HG02623 (cell line): ENCODE results near the gene MYOG.

Experiments
- ATAC-seq: cut with Tn5 transposase; IDR thresholded peaks from one replicate; pipeline ENCODE4 v1.9.1; 2021; ENCODE audit warnings: moderate library complexity; ENCODE audit not compliant: unreplicated experiment

Gene MYOG

DNA sequence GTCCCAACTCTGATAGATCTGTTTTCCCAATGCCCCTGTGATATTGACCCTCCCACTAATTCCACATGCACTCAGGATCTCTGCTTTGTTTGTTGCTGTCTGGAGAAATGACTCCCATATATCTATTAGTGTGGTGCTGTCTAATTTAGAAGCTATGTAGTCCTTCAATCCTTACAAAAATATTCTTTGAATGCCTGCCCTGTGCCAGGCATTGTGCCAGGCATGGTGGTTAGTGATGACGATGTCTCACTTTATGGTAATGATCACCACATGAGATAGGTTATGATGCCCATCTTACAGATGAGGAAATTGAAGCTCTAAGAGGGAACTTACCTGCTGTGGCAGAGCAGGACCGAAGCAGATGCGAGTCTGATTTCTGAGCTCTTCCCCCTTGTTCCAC is 12.9 kb downstream of the MYOG start:
- ATAC-seq = no peak

DNA sequence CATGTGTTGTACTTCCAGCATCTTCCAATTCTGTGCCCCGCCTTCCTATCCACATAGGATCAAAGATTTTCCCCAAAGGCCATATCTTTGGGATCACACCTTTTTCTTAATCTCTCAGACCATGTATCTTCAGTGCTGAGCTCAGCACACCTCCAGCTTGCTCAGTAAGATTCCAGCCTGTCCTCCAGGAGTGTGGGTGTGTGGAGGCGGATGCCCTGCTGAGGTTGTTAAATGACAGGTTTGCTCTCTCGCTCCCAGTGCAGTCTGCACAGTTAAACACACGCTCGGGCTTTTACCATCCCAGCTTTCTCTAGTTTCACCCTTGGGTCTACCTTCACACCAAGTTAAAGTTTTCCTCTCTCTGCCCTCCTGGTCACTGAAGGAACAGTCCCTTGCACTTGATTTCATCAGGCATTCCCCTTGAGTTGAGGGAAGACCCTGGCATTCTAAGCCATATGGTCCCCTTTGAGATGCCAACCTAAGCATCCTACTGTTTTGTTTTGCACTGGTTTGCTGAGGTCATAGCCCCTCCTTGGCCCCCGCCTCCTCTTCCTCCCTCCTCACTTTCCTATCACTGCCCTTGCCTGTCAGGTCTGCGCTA is 13.7 kb downstream of the MYOG start:
- no peak for ATAC-seq

DNA sequence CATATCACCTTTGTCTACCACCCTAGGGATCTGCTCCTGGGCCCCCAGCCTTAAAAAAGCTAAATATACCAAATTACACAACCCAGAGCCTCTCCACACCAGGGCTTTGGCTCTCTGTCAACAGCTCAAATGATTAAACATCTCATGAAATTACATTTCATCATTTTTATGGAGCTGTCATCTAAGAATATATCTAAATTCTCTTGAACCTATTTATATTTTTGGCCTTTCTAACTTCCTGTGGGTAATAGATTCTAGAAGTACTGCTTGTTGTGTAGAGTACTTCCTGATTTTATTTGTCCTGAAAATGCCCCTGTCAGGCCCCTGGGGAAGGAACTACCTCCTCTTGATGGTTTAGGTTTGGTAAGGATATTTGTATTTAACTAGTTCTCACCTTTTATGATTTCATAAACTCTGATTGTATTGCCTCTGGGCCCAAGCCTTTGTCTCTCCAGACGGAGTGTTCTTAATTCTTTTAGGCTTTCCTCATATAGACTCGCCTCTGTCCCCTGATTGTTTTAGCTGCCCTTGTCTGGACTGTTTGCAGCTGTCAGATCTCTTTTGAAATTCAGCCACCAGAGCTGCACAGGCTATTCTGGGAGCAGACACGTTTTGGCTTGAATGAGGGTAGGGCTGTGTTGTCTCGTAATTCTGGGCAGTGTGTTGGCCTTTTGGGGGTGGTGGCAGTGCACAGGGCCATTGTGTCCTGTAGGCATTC is 16.6 kb downstream of the MYOG start:
- ATAC-seq = no peak

GRCh38 chr1:203066965-203067364 is 18.8 kb downstream of the MYOG start:
- no peak for ATAC-seq

DNA sequence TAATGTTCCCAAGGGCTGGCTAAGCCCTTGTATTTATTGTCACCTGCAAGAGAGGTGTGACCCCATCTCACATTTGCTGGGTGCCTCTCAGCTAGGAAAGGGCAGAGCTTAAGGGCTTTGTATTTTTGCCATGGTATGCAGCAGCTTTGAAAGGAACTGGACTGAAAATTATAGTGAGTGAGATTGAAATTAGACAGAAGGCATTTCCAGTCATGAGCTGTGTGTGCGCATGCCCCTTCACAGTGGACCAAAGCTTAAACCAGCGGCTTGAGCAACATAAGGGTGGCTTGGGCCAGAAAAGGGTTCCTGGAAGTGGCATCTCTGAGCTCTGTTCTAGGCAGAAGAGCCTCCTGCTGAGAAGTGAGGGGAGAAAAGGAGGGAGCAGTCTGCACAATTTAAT is 19.8 kb downstream of the MYOG start:
- no peak for ATAC-seq

- no peak for ATAC-seq
These were observed 20.6 kb downstream of the MYOG start for GRCh38 chr1:203065191-203065590.

- no peak for ATAC-seq
These were observed 22.5 kb downstream of the MYOG start for GRCh38 chr1:203063287-203063686.

DNA sequence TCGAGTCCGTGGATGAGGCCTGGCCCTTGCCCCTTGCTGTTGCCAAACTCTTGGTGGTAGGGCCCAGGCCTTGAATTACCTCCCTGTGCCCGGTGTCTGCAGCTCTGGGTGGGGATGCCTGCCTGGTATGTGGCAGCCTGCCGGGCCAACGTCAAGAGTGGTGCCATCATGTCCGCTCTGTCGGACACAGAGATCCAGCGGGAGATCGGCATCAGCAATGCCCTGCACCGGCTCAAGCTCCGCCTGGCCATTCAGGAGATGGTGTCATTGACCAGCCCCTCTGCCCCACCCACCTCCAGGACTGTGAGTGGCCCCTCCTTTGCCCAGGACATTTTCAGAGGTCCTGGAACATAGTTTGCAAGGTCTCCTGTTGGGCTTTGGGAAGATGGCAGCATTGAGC is 25.7 kb downstream of the MYOG start:
- ATAC-seq = no peak

DNA sequence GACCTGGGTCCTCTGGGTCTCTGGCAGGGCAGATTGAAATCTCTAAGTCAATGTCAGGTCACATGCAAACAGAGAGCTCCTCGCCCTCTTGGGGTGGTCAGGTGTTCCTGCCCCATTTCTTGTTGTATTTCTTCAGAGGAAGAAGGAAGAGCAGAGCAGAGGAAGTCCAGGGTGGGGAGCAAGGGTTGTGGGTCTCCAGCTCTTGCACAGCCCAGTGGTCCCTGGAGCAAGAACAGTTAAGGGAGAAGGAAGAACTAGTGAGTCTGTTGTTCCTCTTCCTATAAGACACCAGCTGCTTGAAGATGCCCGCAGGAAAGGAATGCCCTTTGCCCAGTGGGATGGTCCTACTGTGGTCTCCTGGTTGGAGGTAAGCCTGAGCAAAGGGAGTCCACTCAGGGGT is 26.3 kb downstream of the MYOG start:
- no peak for ATAC-seq

GRCh38 chr1:203058676-203058935 is 27.2 kb downstream of the MYOG start:
- no peak for ATAC-seq

GRCh38 chr1:203057911-203058675 is 27.7 kb downstream of the MYOG start:
- ATAC-seq = no peak

- ATAC-seq = no peak
These were observed 29.3 kb downstream of the MYOG start for GRCh38 chr1:203056516-203056915.

DNA sequence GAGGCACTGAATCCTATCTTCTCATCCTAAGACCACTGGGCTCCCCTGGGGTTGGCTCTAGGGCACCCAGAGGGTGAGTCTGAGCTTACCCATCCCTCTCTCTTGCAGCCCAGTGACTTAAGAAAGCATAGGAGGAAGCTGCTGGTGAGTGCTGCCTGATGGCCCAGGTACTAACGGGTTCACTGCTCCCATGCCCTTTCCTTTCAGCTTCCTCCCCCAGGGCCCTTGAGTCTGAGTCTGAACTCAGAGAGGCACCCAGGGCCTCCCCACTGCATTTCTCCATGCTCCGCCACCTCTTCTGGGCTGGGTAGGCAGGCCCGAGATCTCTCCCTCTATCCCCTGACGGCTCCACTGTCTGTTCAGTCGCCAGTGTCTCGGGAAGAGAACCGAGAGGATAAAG is 29.8 kb downstream of the MYOG start:
- ATAC-seq = no peak

- no peak for ATAC-seq
These were observed 30.5 kb downstream of the MYOG start for GRCh38 chr1:203055161-203055799.

- no peak for ATAC-seq
These were observed 31.2 kb downstream of the MYOG start for GRCh38 chr1:203054642-203055041.

DNA sequence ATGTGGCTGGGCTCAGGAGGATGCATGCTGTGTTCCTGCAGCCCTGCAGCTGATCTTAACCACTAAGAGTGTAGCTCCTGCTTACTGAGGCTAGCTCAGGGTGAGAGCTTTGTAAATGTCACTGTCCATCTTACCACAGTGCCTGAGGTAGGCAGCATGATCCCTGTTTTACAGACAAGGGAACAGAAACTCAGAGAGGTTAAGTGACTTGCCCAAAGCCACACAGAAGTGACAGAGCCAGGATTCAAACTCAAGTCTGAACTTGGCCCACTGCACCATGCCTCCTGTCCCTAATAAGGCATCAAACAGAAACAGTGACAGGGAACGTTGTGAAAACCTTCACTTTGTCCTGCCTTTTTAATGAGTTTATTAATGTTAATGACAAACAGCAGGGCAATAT is 31.6 kb downstream of the MYOG start:
- ATAC-seq = no peak

DNA sequence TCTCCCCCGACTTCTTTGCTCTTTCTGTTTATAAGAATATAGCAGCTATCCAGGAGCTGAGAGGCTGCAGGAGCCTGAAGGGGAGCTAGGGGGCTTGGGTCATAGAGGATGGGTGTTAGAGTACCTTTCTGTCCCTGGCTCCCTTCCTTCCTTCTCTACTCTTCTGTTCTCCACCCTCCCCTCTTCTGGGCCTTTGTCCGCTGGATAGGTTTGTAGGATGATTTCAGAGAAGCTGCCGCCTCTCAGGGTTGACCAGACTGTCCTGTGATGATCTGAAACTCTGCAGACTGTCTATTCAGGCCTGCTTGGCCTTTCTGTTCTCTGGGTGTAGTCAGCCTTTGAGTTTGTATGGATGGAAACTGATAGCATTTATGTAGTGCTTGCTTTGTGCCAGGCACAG is 33.2 kb downstream of the MYOG start:
- ATAC-seq = no peak

- no peak for ATAC-seq
These were observed 33.9 kb downstream of the MYOG start for GRCh38 chr1:203051841-203052324.

- no peak for ATAC-seq
These were observed 35.0 kb downstream of the MYOG start for GRCh38 chr1:203050826-203051225.

GRCh38 chr1:203049576-203050180 is 36.1 kb downstream of the MYOG start:
- no peak for ATAC-seq

DNA sequence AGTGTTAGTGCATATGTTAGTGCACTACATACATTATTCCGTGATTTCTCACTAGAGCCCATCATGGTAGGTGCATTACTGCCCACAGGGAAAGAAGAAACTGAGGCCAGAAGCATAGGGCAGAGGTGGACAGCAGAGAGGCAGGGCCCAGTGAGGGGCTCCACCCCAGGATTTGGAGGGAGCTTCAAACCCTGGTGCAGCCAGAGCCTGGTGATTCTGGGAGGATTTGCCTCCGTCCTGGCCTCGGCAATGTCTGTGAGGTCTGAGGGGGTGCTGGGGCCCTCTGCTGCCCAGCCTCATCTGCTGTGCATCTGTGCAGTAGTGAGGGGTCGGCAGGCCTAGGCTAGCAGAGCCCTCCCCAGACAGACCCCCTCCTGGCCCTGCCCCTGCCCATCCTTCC is 36.7 kb downstream of the MYOG start:
- ATAC-seq = no peak
